Measurements from ENCODE around the gene DLG2.

DNA sequence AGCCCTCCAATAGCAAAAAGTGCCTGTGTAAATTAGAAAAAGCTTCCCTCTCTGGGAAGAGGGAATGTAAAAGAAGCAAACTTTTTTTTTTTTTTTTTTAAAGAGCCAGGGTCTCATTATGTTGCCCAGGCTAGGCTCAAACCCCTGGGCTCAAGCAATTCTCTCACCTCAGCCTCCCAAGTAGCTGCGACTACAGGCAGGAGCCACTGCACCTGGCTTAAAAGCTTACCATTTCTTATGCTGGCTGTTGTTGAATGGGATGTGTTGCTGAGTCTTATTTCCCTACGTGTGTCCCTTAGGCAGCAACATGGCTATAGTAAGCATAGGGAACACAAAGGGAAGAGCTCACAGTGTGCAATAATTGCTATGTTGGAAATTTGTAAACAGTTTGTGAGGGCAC, 2115.5 kb downstream of the DLG2 start:
- TF ChIP-seq PCBP1 (IDR thresholded peaks at IDR 0.05; ENCODE audit: low read depth, low read length, poor library complexity, severe bottlenecking) (no peak), GTF2F1 (IDR thresholded peaks at IDR 0.05; ENCODE audit: low read depth, low read length) (no peak), SIN3A (IDR thresholded peaks at IDR 0.05; ENCODE audit: borderline replicate concordance in 2 of 2, control insufficient read depth in 1 of 2, low read depth in 2 of 2, low read length in 2 of 2) (no peak), RBFOX2 (IDR thresholded peaks at IDR 0.05; ENCODE audit: low read depth, low read length) (no peak), ETV5 (CRISPR knock-in tag; IDR thresholded peaks at IDR 0.05; ENCODE audit: low read depth) (no peak), BDP1 (IDR thresholded peaks at IDR 0.05; ENCODE audit: insufficient read depth, insufficient read length) (no peak)
- TF ChIP-seq, protein P1, sequence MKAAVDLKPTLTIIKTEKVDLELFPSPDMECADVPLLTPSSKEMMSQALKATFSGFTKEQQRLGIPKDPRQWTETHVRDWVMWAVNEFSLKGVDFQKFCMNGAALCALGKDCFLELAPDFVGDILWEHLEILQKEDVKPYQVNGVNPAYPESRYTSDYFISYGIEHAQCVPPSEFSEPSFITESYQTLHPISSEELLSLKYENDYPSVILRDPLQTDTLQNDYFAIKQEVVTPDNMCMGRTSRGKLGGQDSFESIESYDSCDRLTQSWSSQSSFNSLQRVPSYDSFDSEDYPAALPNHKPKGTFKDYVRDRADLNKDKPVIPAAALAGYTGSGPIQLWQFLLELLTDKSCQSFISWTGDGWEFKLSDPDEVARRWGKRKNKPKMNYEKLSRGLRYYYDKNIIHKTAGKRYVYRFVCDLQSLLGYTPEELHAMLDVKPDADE (conservative IDR thresholded peaks at IDR 0.05; ENCODE audit: control insufficient read depth, low read depth, low read length): no peak
- TF ChIP-seq, protein P2, sequence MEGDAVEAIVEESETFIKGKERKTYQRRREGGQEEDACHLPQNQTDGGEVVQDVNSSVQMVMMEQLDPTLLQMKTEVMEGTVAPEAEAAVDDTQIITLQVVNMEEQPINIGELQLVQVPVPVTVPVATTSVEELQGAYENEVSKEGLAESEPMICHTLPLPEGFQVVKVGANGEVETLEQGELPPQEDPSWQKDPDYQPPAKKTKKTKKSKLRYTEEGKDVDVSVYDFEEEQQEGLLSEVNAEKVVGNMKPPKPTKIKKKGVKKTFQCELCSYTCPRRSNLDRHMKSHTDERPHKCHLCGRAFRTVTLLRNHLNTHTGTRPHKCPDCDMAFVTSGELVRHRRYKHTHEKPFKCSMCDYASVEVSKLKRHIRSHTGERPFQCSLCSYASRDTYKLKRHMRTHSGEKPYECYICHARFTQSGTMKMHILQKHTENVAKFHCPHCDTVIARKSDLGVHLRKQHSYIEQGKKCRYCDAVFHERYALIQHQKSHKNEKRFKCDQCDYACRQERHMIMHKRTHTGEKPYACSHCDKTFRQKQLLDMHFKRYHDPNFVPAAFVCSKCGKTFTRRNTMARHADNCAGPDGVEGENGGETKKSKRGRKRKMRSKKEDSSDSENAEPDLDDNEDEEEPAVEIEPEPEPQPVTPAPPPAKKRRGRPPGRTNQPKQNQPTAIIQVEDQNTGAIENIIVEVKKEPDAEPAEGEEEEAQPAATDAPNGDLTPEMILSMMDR (IDR thresholded peaks at IDR 0.05 in 2 of 3, conservative IDR thresholded peaks at IDR 0.05 in 1 of 3; ENCODE audit: insufficient read depth in 2 of 3, low read depth in 1 of 3, low read length in 3 of 3): no peak

Data from K562 (cell line).